ENCODE data around the gene STOX2.
"Not testable (repeated sequence)": the region's sequence is repeated elsewhere in the genome, so short reads cannot be mapped to it uniquely, and the experiment has no call there.

The STOX2 gene

DNA sequence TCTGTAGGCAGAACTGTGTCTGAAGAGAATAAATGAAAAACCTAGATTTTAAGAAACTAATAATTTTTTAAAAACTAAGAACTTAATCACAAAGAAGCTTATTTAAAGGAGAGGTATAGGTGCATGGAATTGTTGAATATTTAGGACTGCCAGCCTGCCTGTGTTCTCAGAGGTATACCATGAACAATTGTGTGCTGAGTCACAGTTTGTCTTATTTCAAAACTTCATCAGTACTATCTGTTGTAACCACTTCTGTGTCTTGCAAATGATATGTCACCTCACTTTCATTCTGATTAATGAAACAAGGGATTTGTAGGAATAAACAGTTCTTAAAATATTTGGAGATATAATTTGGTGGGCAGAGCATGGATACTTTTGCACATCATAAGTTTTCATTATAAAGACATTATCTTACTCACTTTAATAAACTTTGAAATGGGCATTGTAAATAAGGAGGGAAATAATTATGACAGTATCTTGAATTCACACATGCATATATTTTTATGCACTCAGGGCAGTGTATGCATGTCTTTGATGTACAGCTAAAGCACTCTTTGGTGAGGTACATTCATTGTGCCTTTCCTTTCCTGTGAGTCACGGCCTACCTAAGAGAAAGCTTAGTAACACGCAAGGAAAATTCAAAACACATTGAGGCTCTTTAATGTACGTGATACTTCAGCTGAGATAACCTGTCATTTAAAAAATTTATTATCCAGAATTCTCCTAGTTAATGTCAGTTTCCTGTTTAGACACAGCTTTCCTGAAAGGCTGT lies 31.7 kb downstream of the STOX2 start:
- DNase-seq (ENCODE audit: low spot score): peak; percentile 6

GRCh38 chr4:183940864-183941263 lies 35.8 kb downstream of the STOX2 start:
- DNase-seq (ENCODE audit: low spot score): no peak

DNA sequence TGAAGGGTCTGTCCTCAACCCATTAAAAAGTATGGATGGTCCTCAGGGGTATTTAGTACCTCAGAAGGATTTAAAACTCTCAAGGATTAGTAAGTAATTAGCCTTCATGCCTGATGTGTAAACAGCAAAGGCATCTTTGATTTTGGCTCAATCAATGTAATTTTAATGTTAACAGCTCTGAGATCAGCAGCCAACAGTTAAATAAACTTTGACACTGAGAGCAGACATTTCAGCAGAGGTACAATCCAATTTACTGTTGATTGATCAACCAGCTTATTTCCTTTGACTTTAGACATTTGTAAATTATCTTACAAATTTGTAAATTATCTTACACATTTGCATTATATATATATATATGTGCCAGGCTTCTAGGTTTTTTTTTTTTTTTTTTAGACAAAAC lies 36.9 kb downstream of the STOX2 start:
- no peak for DNase-seq (ENCODE audit: low spot score)

- DNase-seq (ENCODE audit: low spot score): no peak
Measured at GRCh38 chr4:183945741-183946140, 40.6 kb downstream of the STOX2 start.

DNA sequence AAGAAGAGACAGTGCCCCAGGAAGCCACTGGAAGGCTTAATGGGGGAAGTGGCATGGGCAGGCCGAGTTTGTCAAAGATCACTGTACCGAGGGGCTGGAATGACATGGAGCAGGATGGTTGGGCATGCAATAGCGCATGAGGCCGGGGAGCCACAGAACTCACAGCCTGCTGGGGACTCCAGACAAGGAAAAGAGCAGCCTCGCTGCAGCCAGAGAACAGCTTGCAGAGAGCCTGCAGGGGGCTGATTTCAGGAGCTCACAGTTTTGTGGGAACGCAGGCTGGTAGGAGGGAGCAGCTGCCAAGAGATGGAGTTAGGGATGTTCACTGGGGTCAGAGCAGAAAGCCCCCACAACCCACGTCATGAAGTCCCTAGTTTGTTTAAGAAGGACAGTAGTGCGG lies 45.4 kb downstream of the STOX2 start:
- DNase-seq (ENCODE audit: low spot score): no peak

DNA sequence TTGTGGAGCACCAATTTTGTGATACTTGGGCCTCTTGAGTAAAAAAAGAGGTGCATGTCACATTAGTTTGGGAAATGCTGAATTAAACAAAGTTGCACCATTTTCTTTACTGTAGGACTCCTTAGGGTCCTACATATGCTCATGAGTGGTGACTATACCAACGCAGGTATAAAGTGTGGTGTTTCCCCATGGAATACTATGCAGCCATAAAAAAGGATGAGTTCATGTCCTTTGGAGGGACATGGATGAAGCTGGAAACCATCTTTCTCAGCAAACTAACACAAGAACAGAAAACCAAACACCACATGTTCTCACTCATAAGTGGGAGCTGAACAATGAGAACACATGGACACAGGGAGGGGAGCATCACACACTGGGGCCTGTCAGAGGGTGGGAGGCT lies 47.5 kb downstream of the STOX2 start:
- not testable (repeated sequence) for DNase-seq (ENCODE audit: low spot score)

- no peak for DNase-seq (ENCODE audit: low spot score)
Measured at GRCh38 chr4:183959319-183960045, 54.4 kb downstream of the STOX2 start.

DNA sequence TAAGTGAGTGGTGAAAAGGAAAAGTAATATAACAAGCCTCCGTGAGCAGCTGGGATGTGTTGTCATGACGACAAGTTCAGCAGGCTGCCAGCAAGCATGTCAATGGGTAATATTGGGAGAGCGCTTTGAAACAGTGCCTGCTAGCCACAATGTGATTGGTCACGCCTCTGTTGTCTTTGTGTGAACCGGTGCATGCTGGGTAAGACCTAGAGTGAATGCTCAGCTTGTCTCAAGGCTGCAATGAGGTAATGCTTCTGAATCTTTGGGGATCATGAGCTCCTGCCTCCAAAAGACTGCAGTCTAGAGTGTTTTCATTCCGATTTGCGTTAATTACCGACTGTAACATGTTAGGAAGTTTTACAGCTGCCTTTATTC lies 54.9 kb downstream of the STOX2 start:
- no peak for DNase-seq (ENCODE audit: low spot score)

DNA sequence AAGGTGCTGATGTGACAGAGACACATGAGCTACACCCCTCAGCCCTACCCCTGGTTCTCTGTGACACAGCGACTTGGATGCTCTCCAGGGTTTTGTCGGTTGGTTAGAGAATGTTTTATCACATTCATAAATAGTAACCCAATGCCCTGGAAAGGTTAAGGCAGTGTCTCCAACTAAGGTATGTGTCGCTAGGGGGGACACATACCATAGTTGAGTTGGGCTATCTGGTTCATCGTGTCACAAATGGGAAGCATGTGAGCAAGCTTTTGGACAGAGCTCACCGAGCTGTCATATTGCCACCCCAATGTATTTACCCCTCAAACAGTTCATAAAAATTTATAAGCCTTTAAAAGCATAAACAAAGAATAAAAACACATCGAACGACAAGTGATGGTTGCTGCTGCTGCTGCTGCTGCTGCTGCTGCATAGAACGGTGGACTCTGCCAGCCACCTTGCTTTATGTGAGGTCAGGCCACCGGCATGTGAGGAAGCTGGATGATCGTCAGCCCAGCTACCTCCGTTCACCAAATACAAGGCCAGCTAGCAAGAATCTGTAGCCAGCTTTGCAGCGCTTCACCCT lies 55.9 kb downstream of the STOX2 start:
- DNase-seq (ENCODE audit: low spot score): no peak

DNA sequence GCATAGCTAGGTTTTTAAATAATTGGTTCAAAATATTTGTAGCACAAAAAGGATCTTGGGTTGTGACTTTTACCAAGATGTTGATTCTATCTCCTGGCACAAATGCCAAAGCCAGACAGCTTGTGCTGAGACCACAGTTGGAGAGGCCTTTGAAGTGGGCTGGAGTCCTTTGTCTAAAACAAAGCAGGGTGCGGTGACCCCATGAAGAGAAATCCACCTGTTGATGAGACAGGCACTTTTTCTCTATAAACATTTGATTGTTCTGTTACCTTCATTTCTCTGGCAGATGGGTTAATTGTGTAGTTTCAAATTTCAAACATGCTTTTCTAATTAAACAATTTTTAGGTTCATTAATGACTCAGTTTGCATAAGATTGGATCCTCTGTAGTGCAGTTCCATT lies 56.7 kb downstream of the STOX2 start:
- DNase-seq (ENCODE audit: low spot score): no peak

GRCh38 chr4:183962419-183962818 lies 57.3 kb downstream of the STOX2 start:
- DNase-seq (ENCODE audit: low spot score): no peak

DNA sequence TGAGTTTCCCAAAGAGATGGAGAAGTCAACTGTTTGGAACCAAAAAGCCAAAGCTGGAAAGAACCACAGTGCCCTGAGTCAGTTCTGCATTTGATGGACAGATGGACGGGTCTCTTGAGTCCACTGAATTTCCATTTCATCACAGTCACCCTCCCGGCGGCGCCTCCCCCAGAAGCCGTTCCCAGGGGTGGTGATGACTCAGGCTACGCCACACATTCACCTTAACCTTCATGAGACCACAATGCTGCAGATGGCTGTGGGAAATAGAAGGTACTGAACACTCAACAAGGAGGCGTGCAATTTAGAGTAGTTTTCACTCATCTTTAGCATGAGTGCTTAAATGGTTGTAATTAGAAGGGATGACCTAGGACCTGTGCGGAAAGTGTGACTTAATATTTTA lies 61.3 kb downstream of the STOX2 start:
- DNase-seq (ENCODE audit: low spot score): no peak

DNA sequence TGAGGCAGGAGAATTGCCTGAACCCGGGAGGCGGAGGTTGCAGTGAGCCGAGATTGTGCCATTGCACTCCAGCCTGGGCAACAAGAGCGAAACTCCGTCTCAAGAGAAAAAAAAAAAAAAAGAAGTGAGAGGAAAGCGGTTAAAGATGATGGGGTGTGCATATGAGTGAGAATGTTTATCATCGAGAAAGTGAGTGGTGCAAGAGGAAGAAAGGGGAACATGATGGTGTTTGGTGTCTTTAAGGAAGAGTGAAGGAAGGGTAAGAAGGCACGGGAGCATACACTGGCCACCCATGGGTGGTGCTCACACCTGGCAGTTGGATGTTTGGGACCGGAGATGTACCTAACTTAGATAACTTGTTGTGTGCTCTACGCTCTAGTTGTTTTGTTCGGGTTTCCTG lies 62.2 kb downstream of the STOX2 start:
- no peak for DNase-seq (ENCODE audit: low spot score)

DNA sequence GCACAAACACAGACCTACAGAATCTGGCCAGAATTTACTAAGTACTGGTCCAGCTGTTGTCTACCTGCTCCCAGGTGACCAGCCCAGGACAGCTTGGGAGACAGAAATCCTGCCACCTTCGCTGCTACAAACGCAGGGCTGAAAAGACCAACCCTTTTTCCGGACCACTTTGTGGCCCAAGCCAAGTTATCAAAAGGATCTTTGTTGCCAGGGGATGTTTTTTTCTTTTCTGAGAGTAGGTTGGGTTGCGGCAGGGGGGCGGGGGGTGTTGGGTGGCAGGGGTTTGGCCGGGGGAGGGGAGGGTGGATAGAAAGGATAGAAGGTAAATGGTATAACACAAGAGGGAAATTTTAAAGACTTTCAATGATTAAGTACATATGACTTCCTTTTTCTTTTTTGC lies 63.4 kb downstream of the STOX2 start:
- no peak for DNase-seq (ENCODE audit: low spot score)

DNA sequence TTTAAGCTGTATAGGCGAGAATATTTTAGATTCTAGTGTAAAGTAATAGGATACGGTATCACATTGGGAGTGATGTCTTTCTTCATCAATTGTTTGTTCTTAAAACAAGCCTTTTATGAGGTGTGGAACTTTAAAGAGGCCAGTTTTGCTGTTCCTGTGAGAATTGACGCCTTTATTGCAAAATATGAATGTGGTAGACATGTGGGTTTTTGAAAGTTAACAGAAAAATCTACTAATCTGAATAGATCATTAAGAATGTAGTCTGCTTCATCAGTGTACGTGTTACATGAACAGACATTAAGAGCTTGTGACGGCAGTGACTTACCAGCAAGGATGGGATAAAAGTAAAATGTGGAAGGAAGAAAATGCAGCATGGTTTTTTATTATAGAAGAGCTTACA lies 63.8 kb downstream of the STOX2 start:
- DNase-seq (ENCODE audit: low spot score): no peak

DNA sequence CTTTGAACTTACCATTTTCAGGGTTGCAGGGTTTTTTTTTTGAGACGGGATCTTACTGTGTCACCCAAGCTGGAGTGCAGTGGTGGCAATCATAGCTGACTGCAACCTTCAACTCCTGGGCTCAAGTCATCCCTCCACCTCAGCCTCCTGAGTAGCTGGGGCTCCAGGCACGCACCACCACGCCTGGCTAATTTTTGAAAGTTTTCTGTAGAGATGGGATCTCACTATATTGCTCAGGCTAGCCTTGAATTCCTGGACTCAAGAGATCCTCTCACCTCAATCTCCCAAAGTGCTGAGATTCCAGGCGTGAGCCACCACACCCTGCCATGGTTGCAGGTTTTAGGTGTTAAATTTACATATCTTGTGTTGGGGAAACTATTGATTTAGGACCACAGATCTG lies 64.5 kb downstream of the STOX2 start:
- DNase-seq (ENCODE audit: low spot score): no peak

DNA sequence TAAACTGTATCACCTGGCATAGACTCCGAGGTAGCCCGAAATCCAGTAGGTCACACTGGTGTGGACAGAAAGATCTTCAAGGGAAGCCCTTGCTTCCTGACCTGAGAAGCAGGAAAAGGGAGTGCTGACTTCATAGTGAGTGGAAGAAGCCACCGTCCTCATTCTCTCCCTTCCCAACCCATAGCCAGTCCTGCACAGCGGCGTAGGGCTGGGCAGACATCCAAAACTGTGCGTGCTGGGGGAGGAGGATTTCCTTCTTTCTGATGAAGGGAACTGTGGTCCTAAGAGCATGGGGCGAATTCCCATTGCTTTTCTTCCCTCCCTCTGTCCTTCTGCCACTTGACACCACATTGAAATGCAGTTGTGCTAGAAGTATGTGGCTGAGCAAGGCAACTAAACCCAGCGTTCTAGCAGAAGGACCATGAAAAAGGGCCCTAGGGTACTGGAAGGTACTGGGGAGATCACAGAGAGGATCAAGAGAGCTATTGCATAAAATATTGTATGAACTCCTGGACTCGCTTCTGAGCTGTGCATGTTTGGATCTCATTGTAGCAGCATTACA lies 66.9 kb downstream of the STOX2 start:
- no peak for DNase-seq (ENCODE audit: low spot score)

DNA sequence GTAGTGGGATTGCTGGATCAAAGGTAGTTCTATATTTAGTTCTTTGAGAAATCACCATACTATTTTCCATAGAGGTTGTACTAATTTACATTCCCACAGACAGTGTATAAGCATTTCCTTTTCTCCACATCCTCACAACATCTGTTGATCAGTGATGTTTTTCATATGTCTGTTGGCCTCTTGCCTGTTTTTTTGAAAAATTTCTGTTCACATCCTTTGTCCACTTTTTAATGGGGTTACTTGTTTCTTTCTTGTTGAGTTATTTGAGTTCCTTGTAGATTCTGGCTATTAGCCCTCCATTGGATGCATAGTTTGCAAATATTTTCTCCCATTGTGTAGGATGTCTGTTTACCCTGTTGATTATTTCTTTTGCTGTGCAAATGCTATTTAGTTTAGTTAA lies 72.6 kb downstream of the STOX2 start:
- no peak for DNase-seq (ENCODE audit: low spot score)

DNA sequence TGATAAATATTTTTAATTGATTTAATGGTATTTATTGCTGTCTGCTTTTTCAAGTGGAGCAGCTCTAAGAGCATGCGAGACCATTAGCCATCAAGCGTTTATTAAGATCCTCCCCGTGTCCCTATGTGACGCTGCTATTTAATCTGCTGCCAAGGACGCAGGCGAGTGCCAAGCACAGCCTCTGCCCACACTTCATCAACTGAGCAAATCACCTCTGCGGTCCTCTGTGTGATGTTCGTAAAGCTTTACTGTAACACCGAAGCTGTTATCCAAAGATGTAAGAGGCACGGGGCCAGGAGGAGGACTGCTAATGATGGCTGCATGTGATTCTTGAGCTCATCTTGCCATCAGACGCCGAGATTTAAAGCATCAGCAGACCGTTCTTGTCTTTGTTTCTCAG lies 79.5 kb downstream of the STOX2 start:
- DNase-seq (ENCODE audit: low spot score): no peak

DNA sequence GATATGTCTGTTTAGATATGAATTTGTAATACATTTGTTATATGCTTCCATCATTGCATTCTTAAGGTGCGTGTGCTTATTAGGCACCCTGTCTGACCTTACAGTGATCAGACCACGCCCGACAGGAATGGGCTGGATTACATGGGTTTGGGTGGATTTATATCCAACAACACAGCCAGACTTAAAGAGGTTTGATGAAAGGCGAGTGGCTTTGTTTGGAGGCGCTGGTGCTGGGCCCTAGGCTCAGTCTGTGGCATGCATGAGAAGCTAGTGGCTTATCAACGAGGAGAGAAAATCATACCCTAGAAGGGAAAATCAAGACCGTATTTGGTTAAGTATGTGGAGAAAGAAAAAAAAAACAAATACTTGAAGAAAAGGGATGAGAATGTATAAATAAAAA lies 80.7 kb downstream of the STOX2 start:
- no peak for DNase-seq (ENCODE audit: low spot score)

GRCh38 chr4:183986291-183986970 lies 81.3 kb downstream of the STOX2 start:
- DNase-seq (ENCODE audit: low spot score): no peak
